ENCODE data around the gene RING1.

- TF ChIP-seq, protein P1, sequence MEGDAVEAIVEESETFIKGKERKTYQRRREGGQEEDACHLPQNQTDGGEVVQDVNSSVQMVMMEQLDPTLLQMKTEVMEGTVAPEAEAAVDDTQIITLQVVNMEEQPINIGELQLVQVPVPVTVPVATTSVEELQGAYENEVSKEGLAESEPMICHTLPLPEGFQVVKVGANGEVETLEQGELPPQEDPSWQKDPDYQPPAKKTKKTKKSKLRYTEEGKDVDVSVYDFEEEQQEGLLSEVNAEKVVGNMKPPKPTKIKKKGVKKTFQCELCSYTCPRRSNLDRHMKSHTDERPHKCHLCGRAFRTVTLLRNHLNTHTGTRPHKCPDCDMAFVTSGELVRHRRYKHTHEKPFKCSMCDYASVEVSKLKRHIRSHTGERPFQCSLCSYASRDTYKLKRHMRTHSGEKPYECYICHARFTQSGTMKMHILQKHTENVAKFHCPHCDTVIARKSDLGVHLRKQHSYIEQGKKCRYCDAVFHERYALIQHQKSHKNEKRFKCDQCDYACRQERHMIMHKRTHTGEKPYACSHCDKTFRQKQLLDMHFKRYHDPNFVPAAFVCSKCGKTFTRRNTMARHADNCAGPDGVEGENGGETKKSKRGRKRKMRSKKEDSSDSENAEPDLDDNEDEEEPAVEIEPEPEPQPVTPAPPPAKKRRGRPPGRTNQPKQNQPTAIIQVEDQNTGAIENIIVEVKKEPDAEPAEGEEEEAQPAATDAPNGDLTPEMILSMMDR (IDR thresholded peaks at IDR 0.05), result no peak
- TF ChIP-seq POLR2A (IDR thresholded peaks at IDR 0.05) (no peak), POLR2AphosphoS5 (IDR thresholded peaks at IDR 0.05) (no peak)
Observed at GRCh38 chr6:33170176-33171015, 37.9 kb upstream of the RING1 start.

Measured in breast epithelium (tissue), 3 donors.